ENCODE data around the gene SIDT2.
"Not testable (repeated sequence)": the region's sequence is repeated elsewhere in the genome, so short reads cannot be mapped to it uniquely, and the experiment has no call there.

Gene SIDT2

GRCh38 chr11:117205211-117205818 lies 26.8 kb downstream of the SIDT2 start:
- no peak for DNase-seq

GRCh38 chr11:117206111-117206510 lies 27.6 kb downstream of the SIDT2 start:
- DNase-seq = not testable (repeated sequence)

- not testable (repeated sequence) for DNase-seq
These were observed 28.3 kb downstream of the SIDT2 start for GRCh38 chr11:117206859-117207258.

GRCh38 chr11:117207481-117207880 lies 28.9 kb downstream of the SIDT2 start:
- not testable (repeated sequence) for DNase-seq

GRCh38 chr11:117208710-117209109 lies 30.2 kb downstream of the SIDT2 start:
- DNase-seq = not testable (repeated sequence)

- DNase-seq = not testable (repeated sequence)
These were observed 31.0 kb downstream of the SIDT2 start for GRCh38 chr11:117209351-117210125.

- DNase-seq = no peak
These were observed 32.1 kb downstream of the SIDT2 start for GRCh38 chr11:117210620-117211019.

- no peak for DNase-seq
These were observed 34.3 kb downstream of the SIDT2 start for GRCh38 chr11:117212697-117213355.

GRCh38 chr11:117214404-117215110 lies 36.0 kb downstream of the SIDT2 start:
- DNase-seq = no peak

GRCh38 chr11:117217141-117218084 lies 38.9 kb downstream of the SIDT2 start:
- DNase-seq = no peak

- DNase-seq = no peak
These were observed 39.8 kb downstream of the SIDT2 start for GRCh38 chr11:117218133-117218915.

GRCh38 chr11:117219001-117219400 lies 40.5 kb downstream of the SIDT2 start:
- DNase-seq = no peak

GRCh38 chr11:117219455-117219854 lies 40.9 kb downstream of the SIDT2 start:
- DNase-seq = no peak

- DNase-seq = no peak
These were observed 41.5 kb downstream of the SIDT2 start for GRCh38 chr11:117219995-117220394.

GRCh38 chr11:117220568-117220967 lies 42.0 kb downstream of the SIDT2 start:
- DNase-seq = no peak

- no peak for DNase-seq
These were observed 42.6 kb downstream of the SIDT2 start for GRCh38 chr11:117220999-117221774.

- no peak for DNase-seq
These were observed 43.4 kb downstream of the SIDT2 start for GRCh38 chr11:117221775-117222517.

- DNase-seq = no peak
These were observed 44.6 kb downstream of the SIDT2 start for GRCh38 chr11:117222991-117223740.

All from AML-193 (cell line).